Measurements from ENCODE around the gene CDC25B. TPM values are rescaled to one million over a fixed set of nuclear protein-coding genes. Genes with fewer than 3 reads are reported as not detected.

The CDC25B gene
- total and polyA plus RNA-seq, 2 of the 13 experiments (the other 11 are each of a cell fraction or from before 2014, with no cell fraction given): 14.5 to 19.4 TPM

DNA sequence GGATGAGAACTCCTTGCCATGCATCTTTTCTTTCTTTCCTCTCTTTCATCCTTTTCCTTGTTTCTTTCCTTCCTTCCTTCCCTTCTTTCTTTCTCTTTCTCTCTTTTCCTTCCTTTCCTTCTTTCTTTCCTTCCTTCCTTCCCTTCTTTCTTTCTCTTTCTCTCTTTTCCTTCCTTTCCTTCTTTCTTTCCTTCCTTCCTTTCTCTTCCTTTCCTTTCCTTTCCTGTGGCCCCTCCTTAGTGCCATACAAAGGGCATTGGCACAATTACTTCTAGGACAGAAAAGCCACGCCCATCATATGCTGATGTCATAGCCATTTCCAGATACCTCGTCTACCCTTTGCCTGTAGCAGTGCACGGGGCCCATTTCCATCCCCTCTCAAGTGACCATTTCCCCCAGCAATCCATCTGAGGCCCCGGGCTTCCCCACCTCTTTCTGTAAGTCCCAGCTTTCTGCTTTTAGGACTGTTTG, 7.4 kb upstream of the CDC25B start (continued):
- TF ChIP-seq, protein P1, sequence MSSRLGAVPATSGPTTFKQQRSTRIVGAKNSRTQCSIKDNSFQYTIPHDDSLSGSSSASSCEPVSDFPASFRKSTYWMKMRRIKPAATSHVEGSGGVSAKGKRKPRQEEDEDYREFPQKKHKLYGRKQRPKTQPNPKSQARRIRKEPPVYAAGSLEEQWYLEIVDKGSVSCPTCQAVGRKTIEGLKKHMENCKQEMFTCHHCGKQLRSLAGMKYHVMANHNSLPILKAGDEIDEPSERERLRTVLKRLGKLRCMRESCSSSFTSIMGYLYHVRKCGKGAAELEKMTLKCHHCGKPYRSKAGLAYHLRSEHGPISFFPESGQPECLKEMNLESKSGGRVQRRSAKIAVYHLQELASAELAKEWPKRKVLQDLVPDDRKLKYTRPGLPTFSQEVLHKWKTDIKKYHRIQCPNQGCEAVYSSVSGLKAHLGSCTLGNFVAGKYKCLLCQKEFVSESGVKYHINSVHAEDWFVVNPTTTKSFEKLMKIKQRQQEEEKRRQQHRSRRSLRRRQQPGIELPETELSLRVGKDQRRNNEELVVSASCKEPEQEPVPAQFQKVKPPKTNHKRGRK (CRISPR knock-in tag; IDR thresholded peaks at IDR 0.05): peak; percentile 99
- peak; percentile 62; the same call in 1 of the 2 replicates for TF ChIP-seq FOXK2 (IDR thresholded peaks at IDR 0.05)
- TF ChIP-seq ELF4 (CRISPR knock-in tag; IDR thresholded peaks at IDR 0.05; ENCODE audit: borderline replicate concordance): no peak
- TF ChIP-seq ZNF317 (CRISPR knock-in tag; IDR thresholded peaks at IDR 0.05): peak; percentile 29; the same call in 1 of the 2 replicates
- TF ChIP-seq IKZF1 (IDR thresholded peaks at IDR 0.05): peak; percentile 95
- TF ChIP-seq ZNF34 (CRISPR knock-in tag; IDR thresholded peaks at IDR 0.05; ENCODE audit: borderline replicate concordance): no peak
- 0 out of 2 replicates have a peak, but pooled peaks have one; percentile 89 for TF ChIP-seq SOX6 (IDR thresholded peaks at IDR 0.05)
- TF ChIP-seq SOX6 (CRISPR knock-in tag; IDR thresholded peaks at IDR 0.05): no peak
- TF ChIP-seq, protein P2, sequence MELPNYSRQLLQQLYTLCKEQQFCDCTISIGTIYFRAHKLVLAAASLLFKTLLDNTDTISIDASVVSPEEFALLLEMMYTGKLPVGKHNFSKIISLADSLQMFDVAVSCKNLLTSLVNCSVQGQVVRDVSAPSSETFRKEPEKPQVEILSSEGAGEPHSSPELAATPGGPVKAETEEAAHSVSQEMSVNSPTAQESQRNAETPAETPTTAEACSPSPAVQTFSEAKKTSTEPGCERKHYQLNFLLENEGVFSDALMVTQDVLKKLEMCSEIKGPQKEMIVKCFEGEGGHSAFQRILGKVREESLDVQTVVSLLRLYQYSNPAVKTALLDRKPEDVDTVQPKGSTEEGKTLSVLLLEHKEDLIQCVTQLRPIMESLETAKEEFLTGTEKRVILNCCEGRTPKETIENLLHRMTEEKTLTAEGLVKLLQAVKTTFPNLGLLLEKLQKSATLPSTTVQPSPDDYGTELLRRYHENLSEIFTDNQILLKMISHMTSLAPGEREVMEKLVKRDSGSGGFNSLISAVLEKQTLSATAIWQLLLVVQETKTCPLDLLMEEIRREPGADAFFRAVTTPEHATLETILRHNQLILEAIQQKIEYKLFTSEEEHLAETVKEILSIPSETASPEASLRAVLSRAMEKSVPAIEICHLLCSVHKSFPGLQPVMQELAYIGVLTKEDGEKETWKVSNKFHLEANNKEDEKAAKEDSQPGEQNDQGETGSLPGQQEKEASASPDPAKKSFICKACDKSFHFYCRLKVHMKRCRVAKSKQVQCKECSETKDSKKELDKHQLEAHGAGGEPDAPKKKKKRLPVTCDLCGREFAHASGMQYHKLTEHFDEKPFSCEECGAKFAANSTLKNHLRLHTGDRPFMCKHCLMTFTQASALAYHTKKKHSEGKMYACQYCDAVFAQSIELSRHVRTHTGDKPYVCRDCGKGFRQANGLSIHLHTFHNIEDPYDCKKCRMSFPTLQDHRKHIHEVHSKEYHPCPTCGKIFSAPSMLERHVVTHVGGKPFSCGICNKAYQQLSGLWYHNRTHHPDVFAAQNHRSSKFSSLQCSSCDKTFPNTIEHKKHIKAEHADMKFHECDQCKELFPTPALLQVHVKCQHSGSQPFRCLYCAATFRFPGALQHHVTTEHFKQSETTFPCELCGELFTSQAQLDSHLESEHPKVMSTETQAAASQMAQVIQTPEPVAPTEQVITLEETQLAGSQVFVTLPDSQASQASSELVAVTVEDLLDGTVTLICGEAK (IDR thresholded peaks at IDR 0.05): peak; percentile 43
- TF ChIP-seq, protein P2 (CRISPR knock-in tag; IDR thresholded peaks at IDR 0.05): no peak
- TF ChIP-seq ATF7 (IDR thresholded peaks at IDR 0.05): peak; percentile 33
- TF ChIP-seq ATF7 (CRISPR knock-in tag; IDR thresholded peaks at IDR 0.05): no peak
- TF ChIP-seq ZNF543 (CRISPR knock-in tag; IDR thresholded peaks at IDR 0.05): no peak
- TF ChIP-seq PHB2 (IDR thresholded peaks at IDR 0.05; ENCODE audit: partially characterized antibody): peak; percentile 97
- TF ChIP-seq FOXP1 (IDR thresholded peaks at IDR 0.05): peak; percentile 64; the same call in 1 of the 2 replicates
- TF ChIP-seq FOXP1 (CRISPR knock-in tag; IDR thresholded peaks at IDR 0.05): no peak
- no peak for TF ChIP-seq ZNF605 (CRISPR knock-in tag; IDR thresholded peaks at IDR 0.05)
- TF ChIP-seq FOXA1 (IDR thresholded peaks at IDR 0.05): peak; percentile 40; the same call in 1 of the 2 replicates
- no peak for TF ChIP-seq FOXA1 (CRISPR knock-in tag; IDR thresholded peaks at IDR 0.05)
- TF ChIP-seq ATM (IDR thresholded peaks at IDR 0.05; ENCODE audit: borderline replicate concordance): peak; percentile 34; the same call in 1 of the 2 replicates
- no peak for TF ChIP-seq EHMT2 (IDR thresholded peaks at IDR 0.05; ENCODE audit: borderline replicate concordance, low read depth, low read length)
- TF ChIP-seq, protein P3, sequence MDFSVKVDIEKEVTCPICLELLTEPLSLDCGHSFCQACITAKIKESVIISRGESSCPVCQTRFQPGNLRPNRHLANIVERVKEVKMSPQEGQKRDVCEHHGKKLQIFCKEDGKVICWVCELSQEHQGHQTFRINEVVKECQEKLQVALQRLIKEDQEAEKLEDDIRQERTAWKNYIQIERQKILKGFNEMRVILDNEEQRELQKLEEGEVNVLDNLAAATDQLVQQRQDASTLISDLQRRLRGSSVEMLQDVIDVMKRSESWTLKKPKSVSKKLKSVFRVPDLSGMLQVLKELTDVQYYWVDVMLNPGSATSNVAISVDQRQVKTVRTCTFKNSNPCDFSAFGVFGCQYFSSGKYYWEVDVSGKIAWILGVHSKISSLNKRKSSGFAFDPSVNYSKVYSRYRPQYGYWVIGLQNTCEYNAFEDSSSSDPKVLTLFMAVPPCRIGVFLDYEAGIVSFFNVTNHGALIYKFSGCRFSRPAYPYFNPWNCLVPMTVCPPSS (IDR thresholded peaks at IDR 0.05): peak; percentile 98
- no peak for TF ChIP-seq ZNF674 (CRISPR knock-in tag; IDR thresholded peaks at IDR 0.05; ENCODE audit: low read depth)

All from HepG2 (cell line).